Peyer's patch (tissue), 4 donors: ENCODE measurements around the gene CTRB2. TPM values are rescaled to one million over a fixed set of nuclear protein-coding genes. Genes with fewer than 3 reads are reported as not detected.

Experiments
- DNase-seq, 3 donors: peaks; one replicate each; pipeline ENCODE4 v3.0.0-alpha.2; 2017 to 2019
- H3K27ac ChIP-seq, 4 donors: fragments of 200-600 bp; sonication (generic); one replicate each; pipeline ENCODE4 v1.5.1; 2016 to 2019
- H3K27me3 ChIP-seq, 2 donors: fragments of 200-600 bp; sonication (generic); one replicate each; pipeline ENCODE4 v1.5.1; 2019
- H3K36me3 ChIP-seq, 3 donors: fragments of 200-600 bp; sonication (generic); one replicate each; pipeline ENCODE4 v1.5.1; 2016 to 2019
- H3K4me1 ChIP-seq, 4 donors: fragments of 200-600 bp; sonication (generic); one replicate each; pipeline ENCODE4 v1.5.1; 2016 to 2019
- H3K4me3 ChIP-seq, 4 donors: fragments of 200-600 bp; sonication (generic); 1 replicate in 3 of 4; 2 replicates in 1 of 4; pipeline ENCODE4 v1.5.1; 2016 to 2019; ENCODE audit warnings: mild to moderate bottlenecking in 1 of 4
- H3K9me3 ChIP-seq, 4 donors: fragments of 200-600 bp; sonication (generic); one replicate each; pipeline ENCODE4 v1.5.1; 2016 to 2019; ENCODE audit warnings: mild to moderate bottlenecking in 1 of 4
- CTCF ChIP-seq, 6 experiments: fragments of 450-650 bp in 4 of 6; fragments of 200-600 bp in 2 of 6; sonication (generic) in 1 of 6; IDR thresholded peaks; one replicate each; pipeline ENCODE4 v1.5.1; 2017 to 2019; ENCODE audit warnings: antibody characterized with exemption in 6 of 6, mild to moderate bottlenecking in 3 of 6, moderate library complexity in 1 of 6
- POLR2A ChIP-seq, 2 donors: fragments of 450-650 bp; IDR thresholded peaks; one replicate each; pipeline ENCODE4 v1.5.1; 2017; ENCODE audit warnings: antibody characterized with exemption in 2 of 2, mild to moderate bottlenecking in 2 of 2, moderate library complexity in 2 of 2
- total RNA-seq, 4 donors: library from RNA; depleted of rRNA; stranded (reverse); fragments of >200 nt; gene quantifications; one replicate each; pipeline ENCODE4 v1.1.0, GENCODE V29; 2016

Gene CTRB2
- total RNA-seq, 4 donors from 2014 or later, result not detected

DNA sequence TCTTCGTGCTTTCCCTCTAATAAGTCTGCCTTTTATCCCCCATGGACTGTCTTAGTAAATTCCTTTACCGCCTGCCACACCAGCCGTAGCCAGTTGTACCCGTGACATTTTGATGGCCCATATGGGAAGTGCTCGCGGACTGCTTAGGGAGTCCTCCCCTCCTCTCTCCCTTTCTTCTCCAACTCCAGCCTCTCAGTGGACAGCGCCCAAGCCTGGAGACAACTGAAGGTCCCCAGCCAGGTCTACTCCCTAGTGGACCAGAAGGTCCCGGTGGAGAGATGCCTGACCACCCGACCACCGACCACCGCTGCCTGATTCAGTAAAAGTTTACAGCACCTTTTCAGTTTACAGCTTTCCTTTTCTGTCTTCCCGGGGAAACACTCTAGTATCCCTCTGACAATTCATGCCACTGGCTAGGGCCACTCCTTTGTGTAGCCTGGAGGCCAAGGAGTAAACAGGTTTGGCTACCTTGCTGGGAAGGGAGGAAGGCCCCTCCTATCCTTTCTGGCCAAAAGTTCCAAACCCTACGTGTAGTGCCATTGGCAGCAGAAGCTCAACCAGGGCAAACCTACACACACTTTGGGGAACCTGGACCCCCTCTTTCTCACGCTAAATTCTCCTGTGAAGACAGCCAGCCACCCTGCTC lies 18.0 kb downstream of the CTRB2 start:
- H3K27me3 ChIP-seq, result no peaks in the 10 kb centered on the region
- no peak overlapping the region for H3K27ac ChIP-seq
- no peaks in the 10 kb centered on the region for H3K9me3 ChIP-seq
- no peaks in the 10 kb centered on the region for H3K4me1 ChIP-seq
- TF ChIP-seq CTCF (IDR thresholded peaks at IDR 0.05) (no peak), POLR2A (IDR thresholded peaks at IDR 0.05) (no peak)
- no peak for DNase-seq
- no peaks in the 10 kb centered on the region for H3K36me3 ChIP-seq
- H3K4me3 ChIP-seq, result no peak overlapping the region

- no peak for DNase-seq
- no peaks in the 10 kb centered on the region for H3K4me1 ChIP-seq
- no peak overlapping the region for H3K27ac ChIP-seq
- TF ChIP-seq CTCF (IDR thresholded peaks at IDR 0.05) (no peak), POLR2A (IDR thresholded peaks at IDR 0.05) (no peak)
- no peak overlapping the region for H3K4me3 ChIP-seq
- H3K27me3 ChIP-seq, result no peaks in the 10 kb centered on the region
- peaks cover 0 to 9% (median 2%) of the 10 kb centered on the region in 4 donors for H3K9me3 ChIP-seq
- H3K36me3 ChIP-seq, result no peaks in the 10 kb centered on the region
These were observed 25.3 kb downstream of the CTRB2 start for GRCh38 chr16:75181630-75182029.

DNA sequence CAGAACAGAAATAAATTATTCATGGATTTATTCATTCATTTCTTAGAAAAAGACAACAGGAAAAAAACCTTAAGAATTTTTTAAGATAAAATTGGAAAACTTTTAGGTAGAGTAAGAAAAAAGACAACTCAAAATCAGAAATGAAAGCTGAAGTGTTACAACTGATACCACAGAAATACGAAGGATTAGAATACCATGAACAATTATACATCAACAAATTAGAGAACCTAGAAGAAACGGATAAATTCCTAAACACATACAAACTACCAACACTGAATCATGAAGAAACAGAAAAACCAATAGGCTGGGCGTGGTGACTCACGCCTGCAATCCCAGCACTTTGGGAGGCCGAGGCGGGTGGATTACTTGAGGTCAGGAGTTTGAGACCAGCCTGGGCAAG lies 27.8 kb downstream of the CTRB2 start:
- Histone ChIP-seq H3K27ac (no peak overlapping the region), H3K4me1 (no peaks in the 10 kb centered on the region), H3K27me3 (no peaks in the 10 kb centered on the region), H3K36me3 (no peaks in the 10 kb centered on the region), H3K9me3 (peaks cover 0 to 21% (median 6%) of the 10 kb centered on the region in 4 donors), H3K4me3 (no peak overlapping the region)
- no peak for TF ChIP-seq POLR2A (IDR thresholded peaks at IDR 0.05)
- no peak for TF ChIP-seq CTCF (IDR thresholded peaks at IDR 0.05)
- no peak for DNase-seq

DNA sequence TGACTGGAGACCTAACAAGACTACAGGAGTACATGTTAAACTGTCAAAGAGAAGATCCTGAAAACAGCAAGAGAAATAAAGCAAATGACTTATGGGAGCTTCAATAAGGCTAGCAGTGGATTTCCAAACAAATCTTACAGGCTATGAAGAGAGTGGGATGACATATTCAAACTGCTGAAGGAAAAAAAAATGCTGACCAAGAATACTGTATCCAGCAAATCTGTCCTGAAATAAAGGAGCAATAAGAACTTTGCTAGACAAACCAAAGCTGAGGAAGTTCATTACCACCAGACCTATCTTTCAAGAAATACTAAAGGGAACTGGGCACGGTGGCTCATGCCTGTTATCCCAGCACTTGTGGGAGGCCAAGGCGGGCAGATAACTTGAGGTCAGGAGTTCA lies 30.0 kb downstream of the CTRB2 start:
- no peak overlapping the region for H3K4me3 ChIP-seq
- no peaks in the 10 kb centered on the region for H3K4me1 ChIP-seq
- TF ChIP-seq POLR2A (IDR thresholded peaks at IDR 0.05) (no peak), CTCF (IDR thresholded peaks at IDR 0.05) (no peak)
- H3K36me3 ChIP-seq, result no peaks in the 10 kb centered on the region
- H3K27me3 ChIP-seq, result no peaks in the 10 kb centered on the region
- no peak overlapping the region for H3K27ac ChIP-seq
- H3K9me3 ChIP-seq, result peaks cover 0 to 21% (median 6%) of the 10 kb centered on the region in 4 donors
- DNase-seq, result no peak

- H3K27ac ChIP-seq, result no peak overlapping the region
- no peak for TF ChIP-seq CTCF (IDR thresholded peaks at IDR 0.05)
- no peak for TF ChIP-seq POLR2A (IDR thresholded peaks at IDR 0.05)
- no peaks in the 10 kb centered on the region for H3K4me1 ChIP-seq
- no peak overlapping the region for H3K4me3 ChIP-seq
- peaks cover 0 to 4% (median 3%) of the 10 kb centered on the region in 3 donors for H3K36me3 ChIP-seq
- H3K9me3 ChIP-seq, result peaks cover 0 to 32% (median 10%) of the 10 kb centered on the region in 4 donors
- H3K27me3 ChIP-seq, result no peaks in the 10 kb centered on the region
- no peak for DNase-seq
These were observed 31.9 kb downstream of the CTRB2 start for GRCh38 chr16:75175074-75175473.
